Ammon's horn (tissue), 1 donor: ENCODE results near the gene TPK1.
"Not testable (repeated sequence)": the region's sequence is repeated elsewhere in the genome, so short reads cannot be mapped to it uniquely, and the experiment has no call there.

ENCODE experiments used
- DNase-seq: peaks from one replicate; pipeline ENCODE4 v3.0.0-alpha.2; 2016; ENCODE audit warnings: low spot score

Gene TPK1

DNA sequence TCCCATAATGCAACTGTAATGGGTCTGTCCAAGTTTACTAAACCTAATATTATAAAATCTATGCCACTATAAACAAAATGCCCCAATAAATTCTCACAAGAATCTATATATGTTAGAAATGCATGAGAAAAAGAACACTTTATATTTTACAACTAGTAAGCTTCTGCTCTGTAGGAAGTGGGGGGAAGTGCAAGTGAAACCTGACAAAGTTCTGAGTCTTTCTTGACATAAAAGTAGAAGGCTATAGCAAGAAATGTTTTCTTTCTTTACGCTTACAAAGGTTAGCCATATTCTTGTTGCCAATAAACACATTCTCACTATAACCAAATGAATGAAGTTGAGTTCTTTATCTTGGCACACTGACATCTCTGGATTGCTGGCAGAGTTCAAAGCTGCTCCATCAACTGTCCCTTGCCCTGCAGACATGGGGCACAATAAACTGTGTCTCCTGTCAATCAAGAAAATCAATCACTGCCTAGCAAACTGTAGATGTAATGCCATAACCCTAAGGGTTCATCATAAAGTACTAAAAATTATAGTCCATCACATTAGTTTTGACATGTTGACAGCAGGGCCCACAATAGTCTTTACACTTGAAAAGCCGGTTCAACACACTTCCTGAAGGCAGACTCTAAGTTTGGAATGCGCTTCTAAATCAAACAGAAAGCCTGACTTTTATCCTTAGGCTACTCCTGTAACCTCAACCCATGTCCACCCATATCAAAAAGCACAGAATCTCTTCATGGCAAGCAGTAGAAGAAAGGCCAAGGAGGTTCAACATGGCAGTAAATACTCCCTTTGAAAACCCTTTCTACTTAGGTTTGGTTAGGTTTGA lies 58.6 kb downstream of the TPK1 start:
- no peak for DNase-seq

- DNase-seq, result no peak
Measured at GRCh38 chr7:144776447-144776846, 59.4 kb downstream of the TPK1 start.

- no peak for DNase-seq
Measured at GRCh38 chr7:144775749-144776148, 60.1 kb downstream of the TPK1 start.

DNA sequence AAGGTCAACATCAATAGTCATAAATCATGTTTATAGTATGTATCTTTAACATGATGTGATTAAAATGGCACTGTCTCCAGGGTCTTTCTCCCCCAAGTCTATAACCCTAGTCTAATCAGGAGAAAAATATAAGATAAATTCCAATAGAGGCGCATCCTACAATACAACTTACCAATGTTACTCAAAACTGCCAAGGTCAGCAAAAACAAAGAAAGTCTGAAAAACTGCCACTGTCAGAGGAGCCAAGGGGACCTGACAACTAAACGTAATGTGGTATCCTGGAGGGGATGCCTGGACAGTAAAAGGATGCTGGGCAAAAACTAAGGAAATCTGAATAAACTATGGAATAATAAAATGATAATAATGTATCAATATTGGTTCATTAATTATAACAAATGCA lies 63.9 kb downstream of the TPK1 start:
- no peak for DNase-seq

DNA sequence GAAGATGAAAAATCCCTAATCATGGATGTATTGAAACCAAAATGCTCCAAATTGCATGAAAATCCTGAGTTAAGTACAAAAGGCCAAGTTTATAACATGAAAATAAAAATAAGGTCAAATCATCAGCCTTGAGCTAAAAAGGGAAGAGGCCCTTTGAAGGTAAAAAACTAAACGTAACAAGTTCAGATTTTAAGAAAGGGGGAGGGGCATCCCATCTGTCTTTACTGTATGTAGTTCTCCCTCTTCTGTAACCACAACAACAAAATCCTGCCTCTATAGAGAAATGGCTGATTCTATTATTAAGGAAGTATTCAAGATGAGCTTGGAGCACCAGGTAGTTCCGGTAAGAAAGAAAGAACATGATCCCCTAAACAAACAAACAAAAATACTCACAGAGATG lies 64.7 kb downstream of the TPK1 start:
- no peak for DNase-seq

- no peak for DNase-seq
Measured at GRCh38 chr7:144769352-144769751, 66.5 kb downstream of the TPK1 start.

GRCh38 chr7:144768633-144769032 lies 67.2 kb downstream of the TPK1 start:
- DNase-seq, result no peak

DNA sequence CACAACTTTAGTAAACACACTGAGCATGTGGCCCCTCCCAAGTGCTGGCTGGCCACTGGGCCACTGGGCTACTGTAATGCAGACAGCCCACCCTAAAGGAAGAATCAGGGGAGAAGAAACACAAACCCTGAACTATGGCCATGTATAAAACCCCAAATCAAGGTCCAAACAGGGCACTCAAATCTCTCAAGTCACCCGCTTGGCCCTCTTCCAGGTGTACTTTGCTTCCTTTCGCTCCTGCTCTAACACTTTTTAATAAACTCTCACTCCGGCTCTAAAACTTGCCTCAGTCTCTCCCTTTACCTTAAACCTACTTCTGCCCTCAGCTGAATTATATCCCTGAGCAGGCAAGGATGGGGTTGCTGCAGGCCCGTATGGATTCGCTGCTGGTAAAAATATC lies 72.6 kb downstream of the TPK1 start:
- DNase-seq, result no peak

GRCh38 chr7:144762853-144763252 lies 73.0 kb downstream of the TPK1 start:
- no peak for DNase-seq

GRCh38 chr7:144761493-144761892 lies 74.4 kb downstream of the TPK1 start:
- DNase-seq, result no peak

- DNase-seq, result no peak
Measured at GRCh38 chr7:144759653-144760052, 76.2 kb downstream of the TPK1 start.

- DNase-seq, result no peak
Measured at GRCh38 chr7:144747936-144748335, 87.9 kb downstream of the TPK1 start.

DNA sequence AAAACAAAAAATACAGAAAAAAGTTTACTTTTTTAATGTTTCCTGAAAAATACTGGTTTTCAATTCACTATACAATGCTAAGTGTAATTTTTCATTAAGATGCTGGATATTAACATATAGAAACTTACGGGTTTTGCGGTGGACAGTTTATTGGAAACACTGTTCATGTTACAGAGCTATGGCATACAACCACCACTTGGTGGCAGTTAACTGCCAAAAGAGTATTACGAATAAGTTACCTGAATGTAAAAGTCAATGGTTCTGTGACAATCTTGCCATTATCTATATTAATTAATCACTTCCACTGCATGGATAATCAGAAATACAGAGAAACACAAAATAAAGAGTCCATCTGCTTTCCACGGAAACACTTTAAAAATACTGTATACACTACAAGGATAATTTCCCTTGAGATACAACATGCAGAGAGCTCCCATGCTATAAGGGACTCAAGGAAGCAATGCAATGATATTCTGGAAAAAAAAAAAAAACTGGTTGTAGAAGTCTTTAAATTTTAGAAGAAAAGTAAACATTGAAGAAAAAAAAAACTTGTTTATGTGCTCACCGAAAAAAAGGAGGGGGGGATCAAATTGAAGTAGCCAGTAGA lies 97.0 kb downstream of the TPK1 start:
- peak; percentile 28 for DNase-seq

DNA sequence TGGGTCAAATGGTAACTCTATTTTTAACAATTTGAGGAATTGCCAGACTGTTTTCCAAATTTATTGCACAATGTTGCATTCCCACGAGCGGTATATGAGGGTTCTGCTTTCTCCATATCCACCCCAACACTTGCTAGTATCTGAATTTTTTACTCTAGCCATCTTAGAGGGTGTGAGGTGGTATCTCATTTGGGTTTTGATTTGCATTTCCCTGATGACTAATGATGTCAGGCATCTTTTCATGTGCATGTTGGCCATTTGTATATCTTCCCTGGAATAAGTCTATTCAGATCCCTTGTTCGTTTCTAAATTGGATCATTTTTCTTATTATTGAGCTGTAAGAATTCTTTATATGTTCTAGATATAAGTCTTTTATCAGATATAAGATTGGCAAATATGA lies 97.7 kb downstream of the TPK1 start:
- DNase-seq, result no peak

DNA sequence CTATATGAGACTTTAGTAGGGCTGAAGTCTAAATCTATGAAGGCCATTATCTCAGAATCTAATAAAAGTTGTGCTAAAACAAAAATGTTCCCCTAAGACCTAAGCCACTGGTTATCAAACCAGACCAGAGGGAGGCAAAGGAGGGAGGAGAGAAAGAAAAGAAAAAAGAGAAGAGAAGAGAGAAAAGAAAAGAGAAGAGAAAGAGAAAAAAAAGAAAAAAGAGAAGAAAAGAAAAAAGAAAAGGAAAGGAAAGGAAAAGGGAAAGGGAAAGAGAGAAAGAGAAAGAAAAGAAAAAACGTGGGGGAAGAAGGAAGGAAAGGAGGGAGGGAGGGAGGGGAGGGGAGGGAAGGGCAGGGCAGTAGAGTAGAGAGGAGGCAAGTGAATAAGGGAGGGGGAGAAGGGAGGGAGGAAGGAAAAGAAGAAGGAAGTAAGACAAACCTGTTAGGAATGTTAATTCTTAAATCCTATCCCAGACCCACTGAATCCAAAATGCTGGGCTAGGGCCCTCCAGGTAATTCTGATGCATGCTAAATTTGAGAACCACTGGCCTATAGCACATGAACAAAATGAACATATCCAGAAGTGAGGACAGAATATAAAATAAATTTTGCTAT lies 98.9 kb downstream of the TPK1 start:
- DNase-seq, result no peak

GRCh38 chr7:144735505-144736276 lies 100.2 kb downstream of the TPK1 start:
- no peak for DNase-seq

DNA sequence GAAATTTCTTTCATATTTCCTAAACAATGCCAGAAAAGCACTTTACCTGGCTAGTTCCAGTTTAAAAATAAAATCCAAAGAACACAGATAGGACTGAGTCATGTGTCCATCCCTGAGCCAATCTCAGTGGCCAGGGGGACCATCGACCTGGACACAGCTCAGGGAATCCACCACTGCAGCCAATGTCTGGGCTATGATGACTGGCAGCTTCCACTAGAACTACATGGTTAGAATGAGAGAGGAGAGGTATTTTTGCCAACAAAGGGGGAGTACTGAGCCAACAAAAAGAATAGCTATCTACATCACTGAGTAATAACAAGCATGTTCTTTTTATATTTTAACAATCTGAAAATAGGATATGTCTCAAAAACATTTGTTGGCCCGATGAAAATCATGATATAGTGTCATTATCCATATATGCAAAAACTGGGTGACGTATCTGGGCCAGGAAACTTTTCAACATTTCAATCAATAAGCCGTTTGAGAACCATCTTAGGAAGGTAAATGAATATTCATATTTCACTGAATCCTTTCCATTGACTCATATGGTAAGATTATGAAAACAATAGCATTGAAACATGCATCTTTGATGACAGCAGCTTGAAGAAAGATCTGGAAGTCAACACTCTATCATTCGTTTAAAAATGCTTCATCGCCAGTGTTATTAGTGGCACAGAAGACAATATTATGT lies 104.0 kb downstream of the TPK1 start:
- no peak for DNase-seq

DNA sequence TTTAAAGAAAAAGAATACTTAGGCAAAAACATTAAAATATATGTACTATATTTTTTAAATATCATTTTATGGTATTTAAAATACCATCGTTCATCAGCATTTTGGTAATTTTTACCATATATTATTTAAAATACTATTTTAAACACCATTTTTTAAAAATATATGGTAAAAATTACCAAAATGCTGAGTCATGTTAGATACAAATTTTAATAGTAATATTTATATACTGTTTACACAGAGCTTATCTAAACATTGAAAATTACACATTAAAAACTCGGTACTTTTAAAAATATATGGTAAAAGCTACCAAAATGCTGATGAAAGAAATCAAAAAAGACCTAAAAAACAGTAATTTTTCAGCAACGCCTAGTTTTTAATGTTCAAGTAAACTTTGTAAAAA lies 105.6 kb downstream of the TPK1 start:
- no peak for DNase-seq

DNA sequence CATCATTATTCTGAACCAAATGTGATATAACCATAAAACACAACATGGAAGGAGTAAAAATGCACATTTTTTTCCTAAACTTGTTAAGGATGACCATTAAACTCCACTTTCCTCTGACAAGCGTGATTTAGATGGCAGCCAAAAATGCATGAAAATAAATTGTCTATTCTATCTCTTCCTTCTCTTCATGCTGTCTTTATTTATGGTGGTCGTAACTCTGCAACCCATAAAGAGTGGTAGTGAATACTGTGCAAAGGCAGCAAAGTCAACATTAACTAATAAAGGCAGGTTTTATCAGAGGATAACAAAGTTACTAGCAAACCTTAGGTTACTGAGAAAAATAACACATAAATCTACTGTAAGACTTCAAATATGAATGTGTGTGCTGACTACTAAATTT lies 106.6 kb downstream of the TPK1 start:
- no peak for DNase-seq

GRCh38 chr7:144728551-144728950 lies 107.3 kb downstream of the TPK1 start:
- DNase-seq, result no peak

GRCh38 chr7:144726840-144727239 lies 109.0 kb downstream of the TPK1 start:
- DNase-seq, result not testable (repeated sequence)

DNA sequence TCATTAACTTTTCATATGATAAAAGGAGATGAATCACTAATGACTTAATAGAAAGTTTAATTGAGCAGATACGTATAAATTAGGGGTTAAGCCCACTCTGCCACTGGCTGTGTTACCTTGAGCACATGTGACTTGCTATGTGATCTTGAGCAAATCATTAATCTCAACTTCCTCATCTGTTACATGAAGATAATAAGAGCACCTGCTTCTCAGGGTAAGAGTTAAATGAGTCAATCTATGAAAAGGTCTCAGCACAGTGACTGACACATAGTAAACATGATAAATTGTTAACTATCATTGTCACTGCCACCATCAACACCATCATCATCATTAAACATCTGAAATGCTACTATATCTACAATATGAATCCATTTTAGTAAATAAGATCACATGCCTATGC lies 110.8 kb downstream of the TPK1 start:
- DNase-seq, result no peak
